Vagina (tissue), 2 donors: ENCODE results near the gene MARK2. TPM values are rescaled to one million over a fixed set of nuclear protein-coding genes. Genes with fewer than 3 reads are reported as not detected.

Experiments used
- DNase-seq, 2 donors: peaks; one replicate each; pipeline ENCODE4 v3.0.0-alpha.2; 2017; ENCODE audit errors: extremely low spot score in 2 of 2
- H3K27ac ChIP-seq: fragments of 200-600 bp; sonication (generic); one replicate; pipeline ENCODE4 v1.5.1; 2019
- H3K27me3 ChIP-seq: fragments of 200-600 bp; sonication (generic); one replicate; pipeline ENCODE4 v1.5.1; 2019
- H3K36me3 ChIP-seq, 2 donors: fragments of 200-600 bp; sonication (generic); one replicate each; pipeline ENCODE4 v1.5.1; 2017 to 2019
- H3K4me1 ChIP-seq: fragments of 200-600 bp; sonication (generic); one replicate; pipeline ENCODE4 v1.5.1; 2019
- H3K4me3 ChIP-seq, 2 donors: fragments of 200-600 bp; sonication (generic); 1 replicate in 1 of 2; 2 replicates in 1 of 2; pipeline ENCODE4 v1.5.1; 2016 to 2019
- H3K9me3 ChIP-seq: fragments of 200-600 bp; sonication (generic); one replicate; pipeline ENCODE4 v1.5.1; 2019
- CTCF ChIP-seq, 3 experiments: fragments of 450-650 bp in 2 of 3; fragments of 200-600 bp in 1 of 3; sonication (generic) in 1 of 3; IDR thresholded peaks; one replicate each; pipeline ENCODE4 v1.5.1; 2017 to 2019; ENCODE audit warnings: antibody characterized with exemption in 3 of 3, mild to moderate bottlenecking in 2 of 3, moderate library complexity in 2 of 3
- POLR2A ChIP-seq, 2 donors: fragments of 450-650 bp; IDR thresholded peaks; one replicate each; pipeline ENCODE4 v1.6.1; 2017; ENCODE audit warnings: antibody characterized with exemption in 2 of 2, mild to moderate bottlenecking in 2 of 2, moderate library complexity in 2 of 2
- POLR2AphosphoS5 ChIP-seq, 2 donors: sonication (generic); formaldehyde crosslinking; IDR thresholded peaks; one replicate each; pipeline ENCODE4 v1.9.0; 2017; ENCODE audit warnings: antibody characterized with exemption in 2 of 2, mild to moderate bottlenecking in 2 of 2, low read depth in 1 of 2; ENCODE audit not compliant: insufficient read depth in 1 of 2
- intact Hi-C: fragments of 100-400 bp; cut with DNase I; formaldehyde crosslinking; loops from one replicate; pipeline ENCODE4 v1.15.1; 2023
- total RNA-seq: library from RNA; depleted of rRNA; stranded (reverse); fragments of >200 nt; gene quantifications from one replicate; pipeline ENCODE4 v1.2.3, GENCODE V29; 2016

The MARK2 gene
- total RNA-seq, 1 donor from 2014 or later = 35.6 TPM

- no peak overlapping the region for H3K4me3 ChIP-seq
- H3K4me1 ChIP-seq = peaks cover 58% of the 10 kb centered on the region
- intact Hi-C loops = no loop called here
- H3K9me3 ChIP-seq = no peaks in the 10 kb centered on the region
- no peaks in the 10 kb centered on the region for H3K27me3 ChIP-seq
- no peaks in the 10 kb centered on the region for H3K36me3 ChIP-seq
- no peak overlapping the region for H3K27ac ChIP-seq
- TF ChIP-seq CTCF (IDR thresholded peaks at IDR 0.05) (no peak), POLR2AphosphoS5 (IDR thresholded peaks at IDR 0.05; ENCODE audit: insufficient read depth in 1 of 2, low read depth in 1 of 2) (no peak), POLR2A (IDR thresholded peaks at IDR 0.05) (no peak)
- DNase-seq = no peak
Observed at GRCh38 chr11:63883791-63884190, 44.9 kb downstream of the MARK2 start.

GRCh38 chr11:63884196-63884932, 45.5 kb downstream of the MARK2 start:
- intact Hi-C loops = no loop called here
- H3K4me1 ChIP-seq = peaks cover 58% of the 10 kb centered on the region
- no peak overlapping the region for H3K27ac ChIP-seq

GRCh38 chr11:63887386-63887999, 48.6 kb downstream of the MARK2 start:
- TF ChIP-seq CTCF (IDR thresholded peaks at IDR 0.05) (no peak), POLR2AphosphoS5 (IDR thresholded peaks at IDR 0.05; ENCODE audit: insufficient read depth in 1 of 2, low read depth in 1 of 2) (no peak), POLR2A (IDR thresholded peaks at IDR 0.05) (no peak)
- no peak for DNase-seq
- Histone ChIP-seq H3K27ac (peak overlapping the region; percentile 75), H3K9me3 (no peaks in the 10 kb centered on the region), H3K36me3 (peaks cover 0 to 4% of the 10 kb centered on the region in 2 donors), H3K27me3 (no peaks in the 10 kb centered on the region), H3K4me3 (no peak overlapping the region), H3K4me1 (peaks cover 61% of the 10 kb centered on the region)
- intact Hi-C loops = no loop called here

More at GRCh38 chr11:63884196-63884932, 45.5 kb downstream of the MARK2 start:
- no peak for DNase-seq
- TF ChIP-seq POLR2A (IDR thresholded peaks at IDR 0.05) = no peak
- no peak for TF ChIP-seq CTCF (IDR thresholded peaks at IDR 0.05)
- TF ChIP-seq POLR2AphosphoS5 (IDR thresholded peaks at IDR 0.05; ENCODE audit: insufficient read depth in 1 of 2, low read depth in 1 of 2) = no peak
- Histone ChIP-seq H3K9me3 (no peaks in the 10 kb centered on the region), H3K27me3 (no peaks in the 10 kb centered on the region), H3K4me3 (no peak overlapping the region), H3K36me3 (no peaks in the 10 kb centered on the region)

GRCh38 chr11:63888170-63889086, 49.5 kb downstream of the MARK2 start:
- peak overlapping the region in 1 of 2 donors; percentile 31 for H3K4me3 ChIP-seq
- H3K36me3 ChIP-seq = peaks cover 0 to 4% of the 10 kb centered on the region in 2 donors
- peaks cover 59% of the 10 kb centered on the region for H3K4me1 ChIP-seq
- no peak for TF ChIP-seq CTCF (IDR thresholded peaks at IDR 0.05)
- peak in 1 of 2 donors; percentile 59 for TF ChIP-seq POLR2AphosphoS5 (IDR thresholded peaks at IDR 0.05; ENCODE audit: insufficient read depth in 1 of 2, low read depth in 1 of 2)
- H3K27ac ChIP-seq = peak overlapping the region; percentile 75
- no peaks in the 10 kb centered on the region for H3K9me3 ChIP-seq
- intact Hi-C loops = no loop called here
- no peak for DNase-seq
- H3K27me3 ChIP-seq = no peaks in the 10 kb centered on the region
